HG03565 (cell line): ENCODE measurements around the gene FRMPD1.
"Not testable (repeated sequence)": the region's sequence is repeated elsewhere in the genome, so short reads cannot be mapped to it uniquely, and the experiment has no call there.

Experiments
- ATAC-seq: cut with Tn5 transposase; IDR thresholded peaks from one replicate; pipeline ENCODE4 v1.9.1; 2021; ENCODE audit warnings: mild to moderate bottlenecking, moderate library complexity; ENCODE audit not compliant: unreplicated experiment

Gene FRMPD1

DNA sequence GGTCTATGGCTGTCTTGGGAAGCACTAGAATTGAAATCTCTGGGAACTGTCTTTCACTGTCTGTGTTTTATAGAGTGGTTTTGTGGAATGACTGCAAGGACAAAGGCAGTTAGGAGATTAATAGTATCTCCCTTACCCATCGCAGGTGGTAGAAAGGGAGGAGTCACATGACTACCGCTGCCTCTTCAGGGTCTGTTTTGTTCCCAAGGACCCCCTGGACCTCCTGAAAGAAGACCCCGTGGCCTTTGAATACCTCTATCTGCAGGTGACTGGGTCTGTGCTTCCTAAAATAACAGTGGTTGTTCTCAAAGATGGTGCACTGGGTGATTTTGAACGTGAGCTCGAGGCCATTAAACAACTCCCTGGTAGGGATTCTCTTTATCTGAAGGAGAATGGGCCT lies 80.1 kb downstream of the FRMPD1 start:
- no peak for ATAC-seq

- no peak for ATAC-seq
These were observed 81.5 kb downstream of the FRMPD1 start for GRCh38 chr9:37732086-37732741.

DNA sequence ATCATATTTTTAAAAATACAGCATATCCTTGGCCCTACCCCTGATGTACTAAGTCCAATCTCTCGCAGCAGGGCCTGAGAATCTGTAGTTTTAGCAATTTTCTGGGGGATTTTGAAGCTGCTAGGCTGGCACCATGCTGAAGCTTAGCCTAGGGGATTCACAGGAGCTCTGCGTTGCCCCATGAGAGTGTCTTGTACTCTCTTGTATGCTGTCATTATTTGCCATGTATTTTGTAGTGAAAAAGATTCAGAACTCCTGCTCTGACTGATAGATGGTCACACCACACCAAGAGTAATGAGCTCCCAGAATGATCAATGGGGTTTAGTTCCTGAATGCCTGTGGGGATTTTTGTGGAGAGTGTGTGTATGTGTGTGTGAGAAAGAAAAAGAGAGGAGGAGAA lies 82.2 kb downstream of the FRMPD1 start:
- no peak for ATAC-seq

GRCh38 chr9:37739222-37739621 lies 88.5 kb downstream of the FRMPD1 start:
- no peak for ATAC-seq

DNA sequence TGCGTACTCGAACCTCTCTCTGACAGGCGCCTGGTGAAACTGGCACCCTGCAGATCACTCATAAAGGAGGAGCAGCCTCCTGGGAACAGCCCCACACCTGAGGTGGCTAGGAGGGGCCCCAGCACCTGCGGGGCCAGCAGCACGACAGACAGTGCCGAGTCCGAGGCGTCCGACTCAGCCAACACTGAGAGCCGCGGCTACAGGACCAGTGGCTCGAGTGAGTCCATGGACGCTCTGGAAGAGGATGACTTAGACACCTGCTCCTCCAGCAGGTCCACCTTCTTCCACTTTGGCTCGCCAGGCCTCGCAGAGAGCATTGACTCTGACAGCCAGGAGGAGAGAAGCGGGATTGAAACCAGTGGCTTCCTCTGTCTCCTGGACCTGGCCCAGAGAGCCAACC lies 89.4 kb downstream of the FRMPD1 start:
- no peak for ATAC-seq

- ATAC-seq, result no peak
These were observed 90.0 kb downstream of the FRMPD1 start for GRCh38 chr9:37740631-37741328.

GRCh38 chr9:37745970-37746369 lies 95.2 kb downstream of the FRMPD1 start:
- no peak for ATAC-seq

DNA sequence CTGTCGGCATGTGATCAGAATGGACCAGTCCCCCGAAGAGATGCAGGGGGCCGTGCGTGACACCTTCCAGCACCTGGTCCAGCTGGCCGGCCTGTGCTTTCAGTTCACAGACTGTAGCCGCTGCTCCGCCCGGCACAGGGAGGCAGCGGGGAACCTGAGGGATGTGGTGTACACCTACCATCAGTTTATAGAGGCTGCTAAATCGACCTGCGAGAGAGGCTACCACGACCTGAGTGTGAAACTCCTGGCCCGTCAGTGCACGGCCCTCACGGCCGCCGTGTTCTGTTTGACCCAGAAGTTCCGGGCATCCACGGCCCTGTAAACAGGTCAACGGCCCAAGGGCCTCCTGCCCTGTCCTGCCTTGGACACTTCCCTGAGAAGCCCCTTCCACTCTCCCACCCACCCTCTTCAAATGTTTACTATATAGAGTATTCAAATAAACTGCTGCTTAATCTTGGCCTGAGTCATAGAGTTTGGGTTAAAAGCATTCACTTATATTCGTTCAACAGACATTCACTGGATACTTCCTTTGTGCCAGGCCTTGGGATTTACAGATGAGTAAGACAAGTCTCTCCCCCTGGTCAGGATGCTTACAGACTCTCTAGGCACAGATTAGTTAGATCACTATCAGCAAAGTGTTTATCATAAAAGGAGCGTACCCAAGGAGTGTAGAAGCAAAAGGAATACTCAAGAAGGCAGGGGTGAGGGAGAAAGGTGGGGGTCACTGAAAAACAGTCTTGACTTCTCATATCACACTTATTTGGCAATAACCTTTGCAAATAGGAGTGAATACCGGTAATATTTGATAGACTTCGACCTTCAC lies 95.9 kb downstream of the FRMPD1 start:
- no peak for ATAC-seq

GRCh38 chr9:37747271-37747753 lies 96.6 kb downstream of the FRMPD1 start:
- no peak for ATAC-seq

DNA sequence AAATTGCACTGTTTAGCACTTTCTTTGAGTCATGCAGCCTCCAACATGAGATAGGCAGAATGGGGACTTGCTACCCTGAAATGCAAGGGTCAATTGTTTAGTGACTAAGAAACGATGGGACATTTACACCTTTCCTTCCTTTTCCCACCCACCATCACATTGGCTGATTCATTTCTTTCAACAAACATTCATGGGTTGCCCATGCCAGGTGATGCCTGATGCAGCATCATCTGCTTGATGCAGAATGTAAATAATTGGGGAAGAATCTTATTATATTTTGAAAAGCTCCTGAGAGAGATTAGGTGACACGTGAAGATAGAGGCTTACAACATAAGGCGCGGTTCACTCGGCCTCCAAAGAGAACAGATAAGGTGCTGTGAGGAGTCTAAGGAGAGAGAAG lies 98.4 kb downstream of the FRMPD1 start:
- no peak for ATAC-seq

DNA sequence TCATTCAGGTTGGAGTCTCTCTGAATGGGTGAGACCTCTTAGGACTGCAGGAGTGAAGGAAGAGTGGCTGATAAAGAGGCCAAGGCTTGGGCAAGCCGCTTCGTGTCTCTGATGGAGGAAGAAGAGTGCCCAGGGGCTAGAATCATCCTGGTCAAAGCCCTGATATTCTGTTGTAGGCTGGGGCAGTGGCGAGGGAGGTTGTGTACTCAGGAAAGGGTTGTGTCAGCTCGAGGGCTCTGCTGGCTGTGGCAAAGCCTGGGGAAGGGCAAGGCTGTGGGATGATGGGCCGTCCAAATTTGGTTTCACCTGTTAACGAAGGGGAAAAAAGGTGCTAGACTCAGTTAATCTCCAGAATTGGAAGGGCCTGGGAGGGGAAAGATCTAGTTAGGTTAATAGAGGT lies 100.4 kb downstream of the FRMPD1 start:
- no peak for ATAC-seq

DNA sequence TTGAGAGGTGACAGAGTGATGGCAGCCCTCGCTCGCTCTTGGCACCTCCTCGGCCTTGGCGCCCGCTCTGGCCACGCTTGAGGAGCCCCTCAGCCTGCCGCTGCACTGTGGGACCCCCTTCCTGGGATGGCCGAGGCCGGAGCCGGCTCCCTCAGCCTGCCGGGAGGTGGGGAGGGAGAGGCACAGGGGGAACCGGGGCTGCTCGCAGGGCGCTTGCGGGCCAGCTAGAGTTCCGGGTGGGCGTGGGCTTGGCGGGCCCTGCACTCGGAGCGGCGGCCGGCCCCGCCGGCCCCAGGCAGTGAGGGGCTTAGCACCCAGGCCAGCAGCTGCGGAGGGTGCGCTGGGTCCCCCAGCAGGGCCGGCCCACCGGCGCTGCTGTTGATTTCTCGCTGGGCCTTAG lies 101.0 kb downstream of the FRMPD1 start:
- not testable (repeated sequence) for ATAC-seq

- not testable (repeated sequence) for ATAC-seq
These were observed 101.4 kb downstream of the FRMPD1 start for GRCh38 chr9:37752112-37752511.

DNA sequence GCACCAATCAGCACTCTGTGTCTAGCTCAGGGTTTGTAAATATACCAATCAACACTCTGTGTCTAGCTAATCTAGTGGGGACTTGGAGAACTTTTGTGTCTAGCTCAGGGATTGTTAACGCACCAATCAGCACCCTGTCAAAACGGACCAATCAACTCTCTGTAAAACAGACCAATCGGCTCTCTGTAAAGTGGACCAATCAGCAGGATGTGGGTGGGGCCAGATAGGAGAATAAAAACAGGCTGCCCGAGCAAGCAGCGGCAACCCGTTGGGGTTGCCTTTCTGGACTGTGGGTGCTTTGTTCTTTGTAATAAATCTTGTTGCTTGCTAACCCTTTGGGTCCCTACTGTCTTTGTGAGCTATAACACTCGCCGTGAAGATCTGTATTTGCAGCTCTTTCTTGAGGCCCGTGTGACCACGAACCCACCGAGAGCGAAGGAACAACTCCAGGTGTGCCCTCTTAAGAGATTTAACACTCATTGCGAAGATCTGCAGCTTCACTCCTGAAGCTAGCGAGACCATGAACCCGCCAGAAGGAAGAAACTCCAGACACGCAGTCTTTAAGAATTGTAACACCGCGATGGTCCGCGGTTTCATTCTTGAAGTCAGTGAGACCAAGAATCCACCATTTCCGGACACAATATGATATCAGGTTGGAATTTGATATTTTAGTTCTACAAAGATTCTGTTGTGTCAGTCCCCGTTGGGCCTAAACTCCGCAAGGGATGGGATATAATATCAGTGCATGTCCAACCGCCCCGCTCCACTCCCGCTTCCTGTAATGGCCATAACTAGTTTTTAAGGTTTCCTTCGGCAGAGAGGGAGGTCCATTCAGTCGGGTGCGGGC lies 102.1 kb downstream of the FRMPD1 start:
- no peak for ATAC-seq

DNA sequence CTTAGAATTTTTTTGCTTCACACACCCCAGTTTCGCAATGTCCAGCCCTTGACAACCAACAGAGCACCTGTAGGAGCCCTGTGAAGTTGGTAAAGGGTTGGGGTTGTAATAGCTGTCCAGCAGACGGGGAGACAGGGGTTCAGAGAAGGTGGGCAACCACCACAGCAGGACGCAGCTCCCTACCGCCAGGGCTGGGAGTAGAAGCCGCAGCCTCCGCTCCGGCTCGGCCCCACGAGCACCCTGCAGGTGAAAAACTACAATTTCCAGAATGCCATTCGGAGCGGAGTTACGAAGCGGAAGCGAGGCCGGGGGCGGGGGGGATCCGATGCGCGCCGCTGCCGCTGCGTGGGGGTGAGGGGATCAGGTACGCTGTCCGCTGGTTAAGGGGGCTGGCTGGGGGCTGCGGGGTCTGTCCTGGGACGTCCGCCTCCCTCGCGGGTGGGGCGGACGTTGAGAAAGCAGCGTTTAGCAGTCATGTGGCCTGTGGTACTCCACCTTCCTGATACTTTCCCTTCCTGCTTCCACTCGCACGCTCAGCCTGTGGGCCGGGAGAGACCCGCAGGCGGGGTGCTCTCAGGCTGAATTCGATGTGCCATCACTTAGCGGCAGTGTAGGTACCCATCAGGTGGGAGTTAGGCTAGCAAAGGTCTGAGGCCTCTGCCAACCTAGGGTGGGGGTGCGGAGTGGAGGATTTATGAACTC lies 102.9 kb downstream of the FRMPD1 start, which contains the start of gene TRMT10B:
Gene TRMT10B (plus strand): TSS at position 317 of the 702 bp plus-strand sequence. CDS start 8,127 bp downstream, outside the sequence.
- peak; percentile 71 for ATAC-seq

DNA sequence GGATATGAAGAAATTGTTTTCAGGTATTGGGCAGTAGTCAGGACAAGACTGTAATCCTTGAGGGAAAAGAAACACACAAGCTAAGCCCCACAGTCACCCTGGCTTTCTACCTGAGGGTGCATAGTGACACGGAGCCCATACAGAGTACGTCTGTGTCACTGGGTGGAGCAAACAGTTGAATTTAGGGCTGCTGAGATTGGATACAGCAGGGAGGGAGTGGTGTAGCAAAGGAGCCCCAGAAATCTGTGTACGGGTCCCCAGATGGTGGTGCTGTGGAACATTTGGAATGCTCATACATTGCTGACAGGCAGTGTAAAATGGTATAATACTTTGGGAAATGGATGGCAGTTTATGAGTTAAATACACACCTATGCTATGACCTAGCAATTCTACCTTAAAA lies 108.0 kb downstream of the FRMPD1 start:
- ATAC-seq, result no peak

GRCh38 chr9:37760416-37761161 lies 109.8 kb downstream of the FRMPD1 start:
- ATAC-seq, result no peak

- ATAC-seq, result no peak
These were observed 110.8 kb downstream of the FRMPD1 start for GRCh38 chr9:37761511-37761910.

- not testable (repeated sequence) for ATAC-seq
These were observed 114.5 kb downstream of the FRMPD1 start for GRCh38 chr9:37765263-37765662.
